Activated CD4-positive, alpha-beta T cell treated with anti-CD3 and anti-CD28 coated beads for 36 hours (primary cell): ENCODE results near the gene ITPK1. TPM values are rescaled to one million over a fixed set of nuclear protein-coding genes. Genes with fewer than 3 reads are reported as not detected.
A peak's percentile ranks its signal among the peaks of the same experiment; 100 is the strongest.

ENCODE experiments used
- ATAC-seq: fragments of 200-7000 bp; cut with Tn5 transposase; one replicate; pipeline ENCODE4 v1.10.0; 2021; ENCODE audit warnings: mild to moderate bottlenecking, moderate library complexity
- CTCF ChIA-PET: fragments of 350-600 bp; sonication (Branson Sonifier 250); formaldehyde crosslinking; loops from one replicate; lab custom pipeline; 2021; ENCODE audit warnings: antibody characterized with exemption; lab: Charles Lee
- POLR2A ChIA-PET: fragments of 350-600 bp; sonication (Branson Sonifier 250); formaldehyde crosslinking; loops from one replicate; lab custom pipeline; 2021; ENCODE audit warnings: antibody characterized with exemption, inconsistent platforms; lab: Charles Lee
- DNase-seq: peaks from one replicate; pipeline ENCODE4 v3.0.0-alpha.2; 2020
- H3K27ac Mint-ChIP-seq: one replicate; pipeline ENCODE4 v1.8.0; 2021; ENCODE audit warnings: mixed read lengths
- H3K27me3 Mint-ChIP-seq: one replicate; pipeline ENCODE4 v1.8.0; 2021; ENCODE audit warnings: mixed read lengths
- H3K36me3 Mint-ChIP-seq: one replicate; pipeline ENCODE4 v1.8.0; 2021; ENCODE audit warnings: low read depth, mixed read lengths
- H3K4me1 Mint-ChIP-seq: one replicate; pipeline ENCODE4 v1.8.0; 2021; ENCODE audit warnings: mixed read lengths
- H3K4me3 Mint-ChIP-seq: one replicate; pipeline ENCODE4 v1.8.0; 2021; ENCODE audit warnings: mild to moderate bottlenecking, moderate library complexity, mixed read lengths
- H3K9me3 Mint-ChIP-seq: one replicate; pipeline ENCODE4 v1.8.0; 2021; ENCODE audit warnings: low read depth, mixed read lengths
- intact Hi-C, 2 experiments: fragments of 100-400 bp; cut with DNase I in 1 of 2; cut with micrococcal nuclease in 1 of 2; formaldehyde crosslinking; loops; one replicate each; pipeline versions ENCODE4 v1.14.2 to v1.15.1; 2022 to 2024; cut with DNase I, micrococcal nuclease
- total RNA-seq, 2 experiments: library from RNA; stranded (reverse); gene quantifications; one replicate each; pipeline ENCODE4 v1.2.3, GENCODE V29; 2021

Gene ITPK1
- total RNA-seq, 2 experiments from 2014 or later, result 31.0 to 35.5 TPM

DNA sequence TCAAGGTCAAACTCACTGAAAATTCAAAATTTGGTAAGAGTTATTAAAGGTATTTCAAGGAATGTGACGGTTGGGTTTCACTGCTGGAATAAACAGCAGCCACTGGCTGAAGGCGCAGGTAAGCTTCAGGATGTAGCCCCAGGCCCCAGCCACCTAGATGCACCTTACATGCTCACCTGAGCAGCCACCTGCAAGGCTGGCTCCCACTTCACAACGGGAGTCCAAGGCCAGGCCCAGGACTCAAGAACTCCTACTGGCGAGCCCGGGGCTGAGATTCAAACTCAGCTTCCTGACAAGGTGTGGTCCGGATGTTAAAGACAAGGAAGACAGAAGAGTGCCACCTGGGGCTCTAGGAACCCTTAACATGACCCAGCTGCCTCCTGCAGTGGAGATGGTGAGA, 78.4 kb downstream of the ITPK1 start:
- CTCF ChIA-PET, result interaction anchor here (1.1 kb wide), 1 partner anchor 75 kb away, joined by 5 read pairs; no protein-coding TSS in a partner anchor
- Mint-ChIP-seq H3K36me3 (no peaks in the 10 kb centered on the region), H3K4me1 (peaks cover 26% of the 10 kb centered on the region), H3K27me3 (no peaks in the 10 kb centered on the region), H3K9me3 (no peaks in the 10 kb centered on the region), H3K27ac (no peak overlapping the region), H3K4me3 (no peak overlapping the region)
- POLR2A ChIA-PET, result no interaction called here
- no peak for ATAC-seq
- no peak for DNase-seq
- intact Hi-C loops, result no loop called here

DNA sequence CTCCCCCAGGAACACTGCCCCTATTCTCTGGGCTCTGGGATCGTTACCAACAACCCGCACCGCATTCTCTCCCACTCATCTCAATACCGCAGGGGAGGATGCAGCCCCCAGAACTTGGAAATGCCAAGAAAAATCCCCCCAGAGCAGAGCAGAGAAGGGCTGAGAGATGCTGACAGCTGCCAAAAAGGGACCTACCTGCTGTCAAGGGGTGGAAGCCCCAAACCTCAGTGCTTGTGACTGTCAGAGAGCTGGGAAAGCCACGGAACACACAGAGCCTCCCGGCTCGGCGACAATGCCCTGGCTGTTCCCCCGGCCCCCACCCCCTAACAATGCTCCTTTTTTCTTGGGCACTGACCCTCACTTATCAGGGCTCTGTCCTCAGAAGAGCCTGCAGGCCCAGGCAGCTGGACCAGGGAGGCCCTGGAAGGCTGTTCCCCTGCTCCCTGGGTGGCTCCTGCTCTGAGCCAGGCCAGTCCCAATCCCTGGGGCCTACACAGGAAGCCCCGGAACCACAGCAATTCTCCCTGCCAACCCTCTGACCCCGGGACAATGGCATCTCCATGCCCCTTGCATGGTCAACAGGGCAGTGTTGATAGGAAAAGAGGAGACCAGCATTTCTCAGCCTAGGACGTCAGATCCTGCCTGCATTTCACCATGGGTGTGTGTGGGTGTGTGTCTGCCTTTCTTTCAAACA, 78.9 kb downstream of the ITPK1 start:
- DNase-seq, result no peak
- H3K4me3 Mint-ChIP-seq, result no peak overlapping the region
- POLR2A ChIA-PET, result no interaction called here
- H3K9me3 Mint-ChIP-seq, result no peaks in the 10 kb centered on the region
- H3K27ac Mint-ChIP-seq, result no peak overlapping the region
- ATAC-seq, result no peak
- intact Hi-C loops, result no loop called here
- H3K4me1 Mint-ChIP-seq, result peaks cover 22% of the 10 kb centered on the region
- H3K27me3 Mint-ChIP-seq, result no peaks in the 10 kb centered on the region
- H3K36me3 Mint-ChIP-seq, result no peaks in the 10 kb centered on the region
- CTCF ChIA-PET, result interaction anchor here (1.1 kb wide), 1 partner anchor 76 kb away, joined by 5 read pairs; no protein-coding TSS in a partner anchor

DNA sequence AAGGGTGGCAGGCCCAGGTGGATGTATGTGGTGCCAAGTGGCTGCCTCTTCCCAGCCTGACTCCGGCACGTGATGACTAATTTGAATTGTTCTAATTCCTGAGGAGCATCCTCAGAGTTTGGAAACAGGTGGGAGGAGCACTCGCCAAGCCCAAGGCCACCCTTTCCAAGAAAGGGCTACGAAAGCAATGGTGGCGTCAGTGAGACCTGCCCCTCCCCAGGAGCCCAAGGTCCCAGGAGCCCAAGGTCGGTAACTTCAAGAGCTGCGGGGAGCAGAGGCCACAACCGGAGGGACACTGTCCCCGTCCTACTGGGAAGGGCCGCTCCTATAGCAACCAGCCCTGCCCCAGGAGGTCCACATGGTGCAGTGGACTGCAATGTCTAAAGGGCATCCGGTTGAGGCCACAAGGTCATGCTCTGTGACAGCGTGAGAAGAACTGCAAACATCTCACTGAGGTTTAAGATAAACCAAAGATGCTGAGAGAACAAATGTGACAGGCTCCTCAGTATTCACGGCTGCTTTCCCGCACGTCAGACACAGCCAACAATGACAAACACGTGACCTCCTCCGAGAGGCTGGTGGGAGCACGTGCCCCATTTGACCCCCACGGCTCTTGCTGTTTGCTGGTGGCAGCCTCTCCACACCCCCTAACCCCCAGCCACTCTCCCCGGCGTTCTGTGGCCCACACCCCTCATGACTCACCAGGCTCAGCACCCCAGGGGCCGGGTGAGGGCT, 79.6 kb downstream of the ITPK1 start:
- no peak overlapping the region for H3K4me3 Mint-ChIP-seq
- H3K27me3 Mint-ChIP-seq, result no peaks in the 10 kb centered on the region
- POLR2A ChIA-PET, result no interaction called here
- no peaks in the 10 kb centered on the region for H3K36me3 Mint-ChIP-seq
- peaks cover 21% of the 10 kb centered on the region for H3K4me1 Mint-ChIP-seq
- no peaks in the 10 kb centered on the region for H3K9me3 Mint-ChIP-seq
- intact Hi-C loops, result no loop called here
- no peak for ATAC-seq
- CTCF ChIA-PET, result no interaction called here
- no peak overlapping the region for H3K27ac Mint-ChIP-seq
- no peak for DNase-seq

DNA sequence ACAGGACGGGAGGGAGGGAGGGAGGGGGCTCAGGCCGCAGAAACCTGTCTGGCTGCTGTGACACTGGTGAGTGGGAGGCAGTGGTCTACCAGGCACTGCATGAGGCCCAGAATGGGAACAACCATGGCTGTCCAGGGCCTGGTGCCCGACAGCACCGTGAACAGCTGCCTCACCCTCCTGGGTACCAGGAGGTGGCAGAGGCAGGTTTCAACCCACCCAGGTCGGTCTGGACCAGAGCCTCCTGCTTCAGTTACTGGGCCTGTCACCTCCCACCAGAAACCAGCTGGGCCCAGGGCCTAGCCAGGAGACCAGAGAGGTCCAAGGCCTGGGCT, 80.2 kb downstream of the ITPK1 start:
- no peak overlapping the region for H3K27ac Mint-ChIP-seq
- ChIA-PET CTCF (no interaction called here), POLR2A (no interaction called here)
- peaks cover 21% of the 10 kb centered on the region for H3K4me1 Mint-ChIP-seq
- no peak for ATAC-seq
- H3K4me3 Mint-ChIP-seq, result no peak overlapping the region
- H3K36me3 Mint-ChIP-seq, result no peaks in the 10 kb centered on the region
- intact Hi-C loops, result no loop called here
- H3K9me3 Mint-ChIP-seq, result no peaks in the 10 kb centered on the region
- H3K27me3 Mint-ChIP-seq, result no peaks in the 10 kb centered on the region
- DNase-seq, result no peak

DNA sequence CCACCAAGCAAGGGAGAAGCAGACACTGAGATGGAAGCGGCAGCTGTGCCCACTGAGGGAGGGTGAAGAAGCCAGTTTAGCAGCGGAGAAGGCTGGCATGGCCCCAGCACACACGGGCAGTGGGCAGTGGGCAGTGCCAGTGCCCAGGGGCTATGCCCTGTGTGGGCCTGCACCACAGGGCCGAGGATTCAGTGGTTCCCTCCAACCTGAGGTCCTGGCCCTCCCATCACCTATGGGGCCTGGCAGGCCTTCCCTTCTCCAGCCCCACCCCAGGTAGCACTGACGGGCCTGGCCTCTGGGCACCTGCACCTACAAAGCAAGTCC, 81.1 kb downstream of the ITPK1 start:
- Mint-ChIP-seq H3K9me3 (no peaks in the 10 kb centered on the region), H3K36me3 (no peaks in the 10 kb centered on the region), H3K27ac (peak overlapping the region; percentile 53), H3K4me1 (peaks cover 21% of the 10 kb centered on the region), H3K27me3 (no peaks in the 10 kb centered on the region), H3K4me3 (no peak overlapping the region)
- DNase-seq (no peak), ATAC-seq (no peak)
- POLR2A ChIA-PET, result no interaction called here
- intact Hi-C loops, result loop anchor here in 1 of 2 experiments (1.0 kb wide), 1 partner anchor 105 kb away; no protein-coding TSS in a partner anchor
- CTCF ChIA-PET, result interaction anchor here (0.6 to 2.2 kb wide), 4 partner anchors 16 to 192 kb away, joined by 3 to 9 read pairs (median 3); no protein-coding TSS in a partner anchor

DNA sequence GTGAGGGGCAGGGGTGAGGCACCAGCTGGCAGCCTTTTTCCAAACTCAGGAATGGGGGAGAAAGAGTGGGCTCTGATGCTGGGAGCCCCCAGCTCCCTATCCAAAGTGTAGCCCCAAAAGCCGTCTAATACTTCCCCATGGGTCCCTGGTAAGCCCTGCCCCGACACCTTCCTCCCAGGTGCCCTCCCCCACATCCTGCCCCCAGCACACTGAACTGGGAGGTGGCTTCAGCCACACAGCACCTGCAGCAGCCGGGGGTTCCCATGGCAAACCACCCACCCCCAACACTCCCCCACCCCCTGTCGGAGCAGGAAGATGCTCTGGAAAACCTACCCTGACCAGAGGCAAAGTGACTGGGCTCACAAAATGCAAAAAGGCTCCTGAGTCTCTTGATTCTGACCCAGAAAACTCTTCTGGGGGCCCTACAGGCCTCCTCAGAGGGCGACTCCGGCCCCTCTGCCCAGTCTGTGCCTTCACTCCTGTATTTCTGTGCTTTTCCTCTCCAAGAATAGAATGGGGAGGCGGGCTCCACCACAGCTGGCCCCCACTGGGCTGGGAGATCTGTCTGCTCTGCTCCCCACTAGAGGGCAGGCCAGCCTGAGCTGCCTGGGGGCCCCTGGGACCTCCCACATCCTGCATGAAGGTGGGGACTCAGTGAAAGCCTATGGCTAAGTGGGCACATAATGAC, 81.6 kb downstream of the ITPK1 start:
- Mint-ChIP-seq H3K27ac (peak overlapping the region; percentile 53), H3K4me1 (peaks cover 21% of the 10 kb centered on the region), H3K9me3 (no peaks in the 10 kb centered on the region), H3K27me3 (no peaks in the 10 kb centered on the region), H3K4me3 (no peak overlapping the region), H3K36me3 (no peaks in the 10 kb centered on the region)
- ChIA-PET CTCF (interaction anchor here (0.6 to 2.2 kb wide), 4 partner anchors 17 to 192 kb away, joined by 3 to 9 read pairs (median 3); no protein-coding TSS in a partner anchor), POLR2A (no interaction called here)
- DNase-seq, result peak; percentile 60
- ATAC-seq, result peak; percentile 79
- intact Hi-C loops, result loop anchor here in 1 of 2 experiments (1.0 kb wide), 1 partner anchor 105 kb away; no protein-coding TSS in a partner anchor

DNA sequence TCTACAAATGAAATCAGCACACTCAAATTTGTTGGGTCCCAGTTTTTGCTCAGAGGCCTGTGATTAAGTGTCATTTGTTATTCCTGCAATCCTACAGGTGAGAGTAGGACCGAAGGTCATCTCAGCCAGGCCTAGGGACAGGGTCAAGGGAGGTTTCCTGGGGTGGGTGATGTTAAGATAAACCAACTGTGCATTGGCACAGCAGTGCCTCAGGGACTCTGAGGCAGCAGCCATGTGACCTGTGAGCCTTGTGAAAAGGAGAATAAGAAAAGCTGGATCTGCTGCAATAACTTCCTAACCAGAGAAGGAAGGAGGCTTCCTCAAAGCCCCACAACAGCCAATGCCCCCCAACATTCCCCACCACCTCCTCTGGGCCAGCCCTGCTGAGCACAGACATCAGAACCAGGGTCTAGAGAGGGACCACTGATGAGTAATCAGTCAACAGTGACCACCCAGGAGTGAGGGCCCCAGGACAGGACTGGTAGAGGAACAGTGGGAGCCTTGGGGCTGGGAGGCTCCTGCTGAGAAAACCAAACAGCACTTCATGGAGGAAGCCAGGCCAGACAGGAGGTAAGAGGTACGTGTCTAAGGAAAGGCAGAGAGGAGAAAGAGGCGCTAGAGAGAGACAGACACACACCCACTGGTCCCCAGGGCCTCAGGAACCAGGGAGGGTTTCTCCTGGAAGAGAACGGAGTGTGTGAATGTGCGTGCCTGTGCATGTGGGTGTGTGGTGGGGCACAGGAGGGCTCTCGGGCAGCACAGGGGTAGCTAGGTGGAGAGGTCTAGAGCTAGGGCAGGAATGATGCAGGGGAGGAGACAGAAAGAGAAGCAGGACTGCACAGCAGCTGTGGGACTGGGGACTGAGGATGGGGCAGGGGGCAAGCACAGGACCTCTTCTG, 82.4 kb downstream of the ITPK1 start:
- no peak for DNase-seq
- no peak overlapping the region for H3K27ac Mint-ChIP-seq
- H3K9me3 Mint-ChIP-seq, result no peaks in the 10 kb centered on the region
- no peaks in the 10 kb centered on the region for H3K36me3 Mint-ChIP-seq
- ATAC-seq, result no peak
- no peak overlapping the region for H3K4me3 Mint-ChIP-seq
- CTCF ChIA-PET, result interaction anchor here (1.2 to 2.2 kb wide), 4 partner anchors 12 to 99 kb away, joined by 3 to 9 read pairs (median 3); no protein-coding TSS in a partner anchor
- intact Hi-C loops, result no loop called here
- H3K27me3 Mint-ChIP-seq, result no peaks in the 10 kb centered on the region
- H3K4me1 Mint-ChIP-seq, result peaks cover 21% of the 10 kb centered on the region
- POLR2A ChIA-PET, result no interaction called here

DNA sequence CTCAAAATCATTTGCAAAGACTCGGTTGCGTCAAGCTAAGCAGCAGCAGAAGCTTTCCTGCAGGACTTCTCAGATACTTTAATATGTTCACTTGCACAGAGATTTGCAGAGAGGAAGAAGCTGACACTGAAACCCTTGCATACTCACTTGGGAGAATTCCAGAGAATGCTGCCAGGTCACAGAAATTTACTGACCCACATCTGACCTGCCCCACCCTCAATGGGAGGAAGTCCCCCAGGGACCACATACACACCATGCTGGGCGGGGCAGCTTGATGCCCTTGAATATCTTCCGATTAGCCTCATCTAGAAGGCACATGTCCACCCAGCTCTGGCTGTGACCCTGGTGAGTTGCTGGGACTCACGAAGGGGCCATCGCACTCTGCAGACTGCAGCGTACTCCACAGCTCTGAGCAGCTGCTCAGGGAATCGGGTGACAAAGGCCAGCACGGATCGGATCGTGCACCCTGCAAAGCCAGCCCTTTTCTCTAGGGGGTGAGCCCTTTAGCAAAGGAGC, 83.2 kb downstream of the ITPK1 start:
- Mint-ChIP-seq H3K4me3 (no peak overlapping the region), H3K4me1 (peaks cover 21% of the 10 kb centered on the region)

DNA sequence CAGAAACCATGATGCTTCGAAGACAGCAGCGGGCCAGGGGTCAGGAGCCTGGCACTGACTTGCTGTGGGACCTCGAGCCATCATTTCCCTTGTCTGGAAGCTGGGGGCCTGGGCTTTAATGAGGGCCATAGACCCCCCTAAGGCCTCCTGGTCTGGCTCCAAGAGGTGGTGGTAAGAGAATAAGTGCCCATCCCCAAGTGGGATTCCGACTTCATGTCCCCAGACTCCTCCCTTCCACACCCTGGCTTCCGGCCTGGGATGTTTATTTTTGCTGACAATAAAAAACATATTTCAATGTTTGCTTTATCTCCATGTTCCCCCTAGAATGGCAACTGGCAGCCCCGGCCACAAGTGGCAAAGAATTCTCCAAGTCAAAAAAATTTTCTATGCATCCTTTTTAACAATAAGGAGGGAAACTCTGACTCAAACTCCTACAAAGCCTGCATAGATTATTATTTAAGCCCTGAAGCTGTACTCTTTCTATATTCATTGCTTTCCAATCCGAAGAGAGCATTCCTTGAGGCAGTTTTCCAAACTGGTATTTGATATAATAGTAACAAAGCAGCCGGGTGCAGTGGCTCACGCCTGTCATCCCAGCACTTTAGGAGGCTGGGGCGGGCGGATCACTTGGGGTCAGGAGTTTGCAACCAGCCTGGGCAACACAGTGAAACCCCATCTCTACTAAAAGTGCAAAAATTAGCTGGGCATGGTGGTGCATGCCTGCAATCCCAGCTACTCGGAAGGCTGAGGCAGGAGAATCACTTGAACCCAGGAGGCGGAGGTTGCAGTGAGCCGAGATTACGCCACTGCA, 84.0 kb downstream of the ITPK1 start:
- no peaks in the 10 kb centered on the region for H3K9me3 Mint-ChIP-seq
- ATAC-seq (no peak), DNase-seq (no peak)
- ChIA-PET POLR2A (no interaction called here), CTCF (interaction anchor here (1.2 kb wide), 1 partner anchor 14 kb away, joined by 3 read pairs; no protein-coding TSS in a partner anchor)
- intact Hi-C loops, result no loop called here
- no peaks in the 10 kb centered on the region for H3K36me3 Mint-ChIP-seq
- peaks cover 21% of the 10 kb centered on the region for H3K4me1 Mint-ChIP-seq
- H3K27me3 Mint-ChIP-seq, result no peaks in the 10 kb centered on the region
- H3K27ac Mint-ChIP-seq, result no peak overlapping the region
- no peak overlapping the region for H3K4me3 Mint-ChIP-seq

More for the DNA sequence above, 83.2 kb downstream of the ITPK1 start:
- intact Hi-C loops, result no loop called here
- Mint-ChIP-seq H3K36me3 (no peaks in the 10 kb centered on the region), H3K9me3 (no peaks in the 10 kb centered on the region), H3K27ac (no peak overlapping the region), H3K27me3 (no peaks in the 10 kb centered on the region)
- ChIA-PET POLR2A (no interaction called here), CTCF (interaction anchor here (0.6 to 2.2 kb wide), 4 partner anchors 13 to 109 kb away, joined by 3 to 9 read pairs (median 3); no protein-coding TSS in a partner anchor)
- no peak for DNase-seq
- ATAC-seq, result no peak

DNA sequence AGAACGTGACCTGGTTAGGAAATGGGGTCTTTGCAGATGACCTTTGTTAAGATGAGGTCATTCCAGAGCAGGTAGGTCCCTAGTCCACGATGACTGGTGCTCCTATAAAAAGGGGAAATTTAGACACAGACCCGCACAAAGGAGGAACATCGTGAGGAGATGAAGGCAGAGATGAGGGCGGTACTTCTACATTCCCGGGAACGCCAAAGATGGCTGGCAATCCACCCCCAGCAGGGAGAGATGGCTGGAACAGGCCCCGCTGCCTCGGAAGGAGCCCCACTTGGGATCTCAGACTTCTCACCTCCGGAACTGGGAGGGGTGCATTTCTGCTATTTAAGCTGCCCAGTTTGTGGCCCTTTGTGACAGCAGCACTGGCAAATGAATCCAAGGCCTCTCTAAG, 85.0 kb downstream of the ITPK1 start:
- no peak overlapping the region for H3K27ac Mint-ChIP-seq
- H3K9me3 Mint-ChIP-seq, result no peaks in the 10 kb centered on the region
- H3K4me3 Mint-ChIP-seq, result no peak overlapping the region
- ChIA-PET POLR2A (no interaction called here), CTCF (no interaction called here)
- peaks cover 21% of the 10 kb centered on the region for H3K4me1 Mint-ChIP-seq
- no peak for DNase-seq
- intact Hi-C loops, result no loop called here
- ATAC-seq, result no peak
- no peaks in the 10 kb centered on the region for H3K27me3 Mint-ChIP-seq
- no peaks in the 10 kb centered on the region for H3K36me3 Mint-ChIP-seq
